Measurements from ENCODE around the gene LDLRAD3. TPM values are rescaled to one million over a fixed set of nuclear protein-coding genes. Genes with fewer than 3 reads are reported as not detected.

LDLRAD3 gene
- total and polyA plus RNA-seq, 11 donors = 1.1 to 7.7 (median 2.6) TPM

- WGBS, 4 donors = 79 to 88% (median 86%) methylated on average over 13 of the region's 13 CpGs
- no peak for ATAC-seq
- no peak overlapping the region for H3K27ac ChIP-seq
- intact Hi-C loops (cut with DNase I) = no loop called here
- no peaks in the 10 kb centered on the region for H3K4me1 ChIP-seq
- DNase-seq = no peak
- peaks cover 0 to 18% (median 3%) of the 10 kb centered on the region in 12 donors for H3K9me3 ChIP-seq
- H3K4me3 ChIP-seq = no peak overlapping the region
- TF ChIP-seq POLR2A (IDR thresholded peaks at IDR 0.05) = no peak
- TF ChIP-seq CTCF (IDR thresholded peaks at IDR 0.05) = no peak
- H3K27me3 ChIP-seq = no peaks in the 10 kb centered on the region
- H3K36me3 ChIP-seq = no peaks in the 10 kb centered on the region
Measured at GRCh38 chr11:36214976-36215692, 271.3 kb downstream of the LDLRAD3 start.

GRCh38 chr11:36215693-36216060, 271.8 kb downstream of the LDLRAD3 start:
- intact Hi-C loops (cut with DNase I) = no loop called here
- no peak overlapping the region for H3K4me3 ChIP-seq
- TF ChIP-seq CTCF (IDR thresholded peaks at IDR 0.05) (no peak), POLR2A (IDR thresholded peaks at IDR 0.05) (no peak)
- no peak for ATAC-seq
- no peaks in the 10 kb centered on the region for H3K27me3 ChIP-seq
- H3K27ac ChIP-seq = no peak overlapping the region
- H3K4me1 ChIP-seq = no peaks in the 10 kb centered on the region
- no peaks in the 10 kb centered on the region for H3K36me3 ChIP-seq
- peaks cover 0 to 23% (median 6%) of the 10 kb centered on the region in 12 donors for H3K9me3 ChIP-seq
- DNase-seq = no peak
- WGBS, 4 donors = 87 to 92% (median 90%) methylated on average over 7 of the region's 7 CpGs

GRCh38 chr11:36216061-36216615, 272.3 kb downstream of the LDLRAD3 start:
- ATAC-seq = no peak
- H3K36me3 ChIP-seq = no peaks in the 10 kb centered on the region
- no peaks in the 10 kb centered on the region for H3K4me1 ChIP-seq
- no peak overlapping the region for H3K4me3 ChIP-seq
- DNase-seq = no peak
- 79 to 97% (median 87%) methylated on average over 2 to 3 of the region's 3 CpGs for WGBS, 4 donors
- TF ChIP-seq CTCF (IDR thresholded peaks at IDR 0.05) = no peak
- no peak for TF ChIP-seq POLR2A (IDR thresholded peaks at IDR 0.05)
- intact Hi-C loops (cut with DNase I) = no loop called here
- no peak overlapping the region for H3K27ac ChIP-seq
- peaks cover 0 to 28% (median 6%) of the 10 kb centered on the region in 12 donors for H3K9me3 ChIP-seq
- H3K27me3 ChIP-seq = no peaks in the 10 kb centered on the region

- 95 to 97% (median 96%) methylated on average over 4 of the region's 4 CpGs for WGBS, 4 donors
- Histone ChIP-seq H3K9me3 (peaks cover 0 to 29% (median 6%) of the 10 kb centered on the region in 12 donors), H3K4me3 (no peak overlapping the region), H3K27ac (no peak overlapping the region), H3K27me3 (no peaks in the 10 kb centered on the region), H3K36me3 (no peaks in the 10 kb centered on the region), H3K4me1 (no peaks in the 10 kb centered on the region)
- DNase-seq = no peak
- intact Hi-C loops (cut with DNase I) = no loop called here
- TF ChIP-seq POLR2A (IDR thresholded peaks at IDR 0.05) (no peak), CTCF (IDR thresholded peaks at IDR 0.05) (no peak)
- no peak for ATAC-seq
Measured at GRCh38 chr11:36218283-36218921, 274.5 kb downstream of the LDLRAD3 start.
